ENCODE measurements around the gene MYD88.

The MYD88 gene

GRCh38 chr3:38110314-38111050, 28.0 kb upstream of the MYD88 start:
- Histone ChIP-seq H3K4me1 (peaks cover 22 to 44% (median 34%) of the 10 kb centered on the region in 10 experiments), H3K4me3 (no peak overlapping the region), H3K4me2 (no peak overlapping the region), H3K9me3 (replicated peaks in 1 of 11) (peaks cover 9 to 14% (median 11%) of the 10 kb centered on the region in 11 experiments; a peak in 17 of 22 replicates), H3K27me3 (peaks cover 0 to 12% (median 0%) of the 10 kb centered on the region in 11 experiments; a peak in 1 of 22 replicates), H3K27ac (no peak overlapping the region), H4K20me1 (peaks cover 0 to 14% (median 5%) of the 10 kb centered on the region in 11 experiments; a peak in 12 of 22 replicates), H3K9ac (no peak overlapping the region), H3K36me3 (no peaks in the 10 kb centered on the region)
- no peak for TF ChIP-seq Cebpa-rat (IDR thresholded peaks at IDR 0.05)

- TF ChIP-seq Cebpa-rat (IDR thresholded peaks at IDR 0.05): no peak
- peak overlapping the region in 2 of 11 experiments; percentile 1 to 29; a peak in 1 of 22 replicates for H3K4me2 ChIP-seq
These were observed 27.3 kb upstream of the MYD88 start for GRCh38 chr3:38111201-38111600.

GRCh38 chr3:38111696-38112377, 26.6 kb upstream of the MYD88 start:
- peak overlapping the region in 3 of 11 experiments; percentile 1 to 29 (median 2); a peak in 3 of 22 replicates for H3K4me2 ChIP-seq
- H3K36me3 ChIP-seq: no peaks in the 10 kb centered on the region
- peaks cover 0 to 18% (median 0%) of the 10 kb centered on the region in 11 experiments; a peak in 1 of 22 replicates for H3K27me3 ChIP-seq
- TF ChIP-seq Cebpa-rat (IDR thresholded peaks at IDR 0.05): no peak
- H4K20me1 ChIP-seq: peaks cover 0 to 27% (median 17%) of the 10 kb centered on the region in 11 experiments; a peak in 16 of 22 replicates
- no peak overlapping the region for H3K27ac ChIP-seq
- peaks cover 35 to 58% (median 48%) of the 10 kb centered on the region in 10 experiments for H3K4me1 ChIP-seq
- H3K9me3 ChIP-seq (replicated peaks in 1 of 11): peaks cover 0 to under 1% (median 0%) of the 10 kb centered on the region in 11 experiments; a peak in 3 of 22 replicates
- no peak overlapping the region for H3K9ac ChIP-seq
- H3K4me3 ChIP-seq: no peak overlapping the region

More at GRCh38 chr3:38111201-38111600, 27.3 kb upstream of the MYD88 start:
- H3K27me3 ChIP-seq: peaks cover 0 to 18% (median 0%) of the 10 kb centered on the region in 11 experiments; a peak in 1 of 22 replicates
- H3K9ac ChIP-seq: no peak overlapping the region
- no peak overlapping the region for H3K27ac ChIP-seq
- H3K36me3 ChIP-seq: no peaks in the 10 kb centered on the region
- peaks cover 2 to 7% (median 4%) of the 10 kb centered on the region in 11 experiments; a peak in 17 of 22 replicates for H3K9me3 ChIP-seq (replicated peaks in 1 of 11)
- H3K4me3 ChIP-seq: no peak overlapping the region
- peaks cover 29 to 52% (median 41%) of the 10 kb centered on the region in 10 experiments for H3K4me1 ChIP-seq
- peaks cover 0 to 21% (median 10%) of the 10 kb centered on the region in 11 experiments; a peak in 13 of 22 replicates for H4K20me1 ChIP-seq

GRCh38 chr3:38112378-38112761, 26.1 kb upstream of the MYD88 start:
- Histone ChIP-seq H4K20me1 (peaks cover 0 to 33% (median 21%) of the 10 kb centered on the region in 11 experiments; a peak in 17 of 22 replicates), H3K36me3 (peaks cover 0 to 3% (median 0%) of the 10 kb centered on the region in 11 experiments; a peak in 2 of 22 replicates), H3K4me2 (no peak overlapping the region), H3K9me3 (replicated peaks in 1 of 11) (no peaks in the 10 kb centered on the region), H3K4me1 (peaks cover 37 to 61% (median 51%) of the 10 kb centered on the region in 10 experiments), H3K27ac (no peak overlapping the region), H3K4me3 (no peak overlapping the region), H3K9ac (no peak overlapping the region), H3K27me3 (peaks cover 0 to 18% (median 0%) of the 10 kb centered on the region in 11 experiments; a peak in 1 of 22 replicates)
- TF ChIP-seq Cebpa-rat (IDR thresholded peaks at IDR 0.05): no peak

GRCh38 chr3:38114052-38114874, 24.2 kb upstream of the MYD88 start:
- Histone ChIP-seq H3K4me1 (peaks cover 26 to 48% (median 42%) of the 10 kb centered on the region in 10 experiments), H3K4me3 (no peak overlapping the region), H3K9me3 (replicated peaks in 1 of 11) (no peaks in the 10 kb centered on the region), H3K27me3 (peaks cover 0 to 18% (median 0%) of the 10 kb centered on the region in 11 experiments; a peak in 1 of 22 replicates), H3K36me3 (peaks cover 0 to 17% (median 8%) of the 10 kb centered on the region in 11 experiments; a peak in 12 of 22 replicates), H3K27ac (peak overlapping the region in 4 of 11 experiments; percentile 33 to 72 (median 44); a peak in 8 of 22 replicates), H4K20me1 (peaks cover 0 to 50% (median 26%) of the 10 kb centered on the region in 11 experiments; a peak in 20 of 22 replicates), H3K9ac (peak overlapping the region in 5 of 11 experiments; percentile 34 to 66 (median 57); a peak in 3 of 22 replicates), H3K4me2 (peak overlapping the region; percentile 29 to 95 (median 84); a peak in 19 of 22 replicates)
- no peak for TF ChIP-seq Cebpa-rat (IDR thresholded peaks at IDR 0.05)

GRCh38 chr3:38114875-38115644, 23.4 kb upstream of the MYD88 start:
- peaks cover 0 to 18% (median 0%) of the 10 kb centered on the region in 11 experiments; a peak in 1 of 22 replicates for H3K27me3 ChIP-seq
- peaks cover 3 to 25% (median 13%) of the 10 kb centered on the region in 11 experiments for H3K36me3 ChIP-seq
- H3K9ac ChIP-seq: peak overlapping the region in 8 of 11 experiments; percentile 30 to 66 (median 54); a peak in 13 of 22 replicates
- H3K4me1 ChIP-seq: peaks cover 22 to 43% (median 41%) of the 10 kb centered on the region in 10 experiments
- H3K27ac ChIP-seq: peak overlapping the region in 8 of 11 experiments; percentile 18 to 72 (median 50); a peak in 14 of 22 replicates
- H3K4me2 ChIP-seq: peak overlapping the region; percentile 29 to 95 (median 84)
- peaks cover 0 to 58% (median 27%) of the 10 kb centered on the region in 11 experiments; a peak in 20 of 22 replicates for H4K20me1 ChIP-seq
- no peak for TF ChIP-seq Cebpa-rat (IDR thresholded peaks at IDR 0.05)
- no peaks in the 10 kb centered on the region for H3K9me3 ChIP-seq (replicated peaks in 1 of 11)
- H3K4me3 ChIP-seq: peak overlapping the region in 1 of 10 experiments; percentile 39; a peak in 2 of 20 replicates
